Measurements from ENCODE around the gene LILRB4. TPM values are rescaled to one million over a fixed set of nuclear protein-coding genes. Genes with fewer than 3 reads are reported as not detected.
"Not testable (repeated sequence)": the region's sequence is repeated elsewhere in the genome, so short reads cannot be mapped to it uniquely, and the experiment has no call there.

LILRB4 gene
- total RNA-seq, 1 donor from 2014 or later, result 0.44 TPM

- Mint-ChIP-seq H3K27ac (ENCODE audit: unreplicated experiment) (no peak overlapping the region), H3K27me3 (ENCODE audit: unreplicated experiment) (no peaks in the 10 kb centered on the region), H3K9me3 (ENCODE audit: unreplicated experiment) (peaks cover 3% of the 10 kb centered on the region), H3K4me1 (ENCODE audit: low read depth, unreplicated experiment) (peaks cover 5% of the 10 kb centered on the region), H3K4me3 (ENCODE audit: unreplicated experiment) (no peak overlapping the region), H3K36me3 (ENCODE audit: unreplicated experiment) (no peaks in the 10 kb centered on the region)
- DNase-seq, result no peak
- TF ChIP-seq CTCF (IDR thresholded peaks at IDR 0.05; ENCODE audit: partially characterized antibody, unreplicated experiment), result no peak
Measured at GRCh38 chr19:54633401-54633800, 29.4 kb upstream of the LILRB4 start.

GRCh38 chr19:54636081-54636480 is 26.7 kb upstream of the LILRB4 start:
- H3K9me3 Mint-ChIP-seq (ENCODE audit: unreplicated experiment), result not testable (repeated sequence)

GRCh38 chr19:54638683-54639082 is 24.1 kb upstream of the LILRB4 start:
- TF ChIP-seq CTCF (IDR thresholded peaks at IDR 0.05; ENCODE audit: partially characterized antibody, unreplicated experiment), result no peak
- H3K27ac Mint-ChIP-seq (ENCODE audit: unreplicated experiment), result no peak overlapping the region
- H3K36me3 Mint-ChIP-seq (ENCODE audit: unreplicated experiment), result no peaks in the 10 kb centered on the region
- peaks cover 5% of the 10 kb centered on the region for H3K4me1 Mint-ChIP-seq (ENCODE audit: low read depth, unreplicated experiment)
- H3K4me3 Mint-ChIP-seq (ENCODE audit: unreplicated experiment), result no peak overlapping the region
- H3K9me3 Mint-ChIP-seq (ENCODE audit: unreplicated experiment), result peaks cover 4% of the 10 kb centered on the region
- H3K27me3 Mint-ChIP-seq (ENCODE audit: unreplicated experiment), result no peaks in the 10 kb centered on the region
- DNase-seq, result no peak

More at GRCh38 chr19:54636081-54636480, 26.7 kb upstream of the LILRB4 start:
- H3K36me3 Mint-ChIP-seq (ENCODE audit: unreplicated experiment); H3K4me1 Mint-ChIP-seq (ENCODE audit: low read depth, unreplicated experiment); H3K27me3 Mint-ChIP-seq (ENCODE audit: unreplicated experiment): not testable (repeated sequence)
- peak overlapping the region; percentile 57 for H3K27ac Mint-ChIP-seq (ENCODE audit: unreplicated experiment)
- peak; percentile 55 for DNase-seq
- peak overlapping the region; percentile 34 for H3K4me3 Mint-ChIP-seq (ENCODE audit: unreplicated experiment)

GRCh38 chr19:54642953-54643352 is 19.8 kb upstream of the LILRB4 start:
- H3K4me3 Mint-ChIP-seq (ENCODE audit: unreplicated experiment); H3K9me3 Mint-ChIP-seq (ENCODE audit: unreplicated experiment); H3K27me3 Mint-ChIP-seq (ENCODE audit: unreplicated experiment); DNase-seq; H3K4me1 Mint-ChIP-seq (ENCODE audit: low read depth, unreplicated experiment); H3K27ac Mint-ChIP-seq (ENCODE audit: unreplicated experiment); H3K36me3 Mint-ChIP-seq (ENCODE audit: unreplicated experiment): not testable (repeated sequence)

GRCh38 chr19:54643583-54643982 is 19.2 kb upstream of the LILRB4 start:
- not testable (repeated sequence) for H3K27me3 Mint-ChIP-seq (ENCODE audit: unreplicated experiment); H3K4me1 Mint-ChIP-seq (ENCODE audit: low read depth, unreplicated experiment); H3K9me3 Mint-ChIP-seq (ENCODE audit: unreplicated experiment); H3K27ac Mint-ChIP-seq (ENCODE audit: unreplicated experiment); H3K36me3 Mint-ChIP-seq (ENCODE audit: unreplicated experiment); DNase-seq; H3K4me3 Mint-ChIP-seq (ENCODE audit: unreplicated experiment)

- DNase-seq, result no peak
- no peak for TF ChIP-seq CTCF (IDR thresholded peaks at IDR 0.05; ENCODE audit: partially characterized antibody, unreplicated experiment)
- Mint-ChIP-seq H3K4me1 (ENCODE audit: low read depth, unreplicated experiment) (no peaks in the 10 kb centered on the region), H3K4me3 (ENCODE audit: unreplicated experiment) (no peak overlapping the region), H3K27ac (ENCODE audit: unreplicated experiment) (no peak overlapping the region), H3K27me3 (ENCODE audit: unreplicated experiment) (no peaks in the 10 kb centered on the region), H3K36me3 (ENCODE audit: unreplicated experiment) (no peaks in the 10 kb centered on the region), H3K9me3 (ENCODE audit: unreplicated experiment) (peaks cover 4% of the 10 kb centered on the region)
Measured at GRCh38 chr19:54644056-54644455, 18.7 kb upstream of the LILRB4 start.
